Keratinocyte (primary cell): ENCODE data around the gene CUL4B. TPM values are rescaled to one million over a fixed set of nuclear protein-coding genes. Genes with fewer than 3 reads are reported as not detected.
"Not testable (repeated sequence)": the region's sequence is repeated elsewhere in the genome, so short reads cannot be mapped to it uniquely, and the experiment has no call there.

ENCODE experiments used
- DNase-seq: peaks from one replicate; pipeline ENCODE4 v3.0.0-alpha.2; 2011; ENCODE audit warnings: low read depth, missing footprints, low spot score
- FAIRE-seq: peaks from 2 replicates; lab custom pipeline; 2011; peaks lifted over from hg19 to GRCh38; lab: Jason Lieb, UNC
- H2AFZ ChIP-seq: 2 replicates; pipeline ENCODE4 v1.6.0; 2012; ENCODE audit warnings: low read length, control low read depth, inconsistent platforms; ENCODE audit not compliant: control insufficient read depth
- H3K27ac ChIP-seq: 2 replicates; pipeline ENCODE4 v1.5.1; 2011; ENCODE audit warnings: low read length; ENCODE audit not compliant: control insufficient read depth, insufficient read depth
- H3K27me3 ChIP-seq: 3 replicates; pipeline ENCODE4 v1.6.0; 2011; ENCODE audit warnings: low read length; ENCODE audit not compliant: control insufficient read depth, insufficient read depth; ENCODE audit errors: extremely low read depth
- H3K36me3 ChIP-seq, 2 experiments: 2 replicates in 1 of 2; 3 replicates in 1 of 2; pipeline ENCODE4 v1.5.1; 2011; ENCODE audit warnings: low read length in 2 of 2, mild to moderate bottlenecking in 1 of 2; ENCODE audit not compliant: control insufficient read depth in 2 of 2, insufficient read depth in 2 of 2; ENCODE audit errors: extremely low read depth in 1 of 2
- H3K4me1 ChIP-seq: 3 replicates; pipeline ENCODE4 v1.5.1; 2011; ENCODE audit warnings: low read length; ENCODE audit not compliant: control insufficient read depth, insufficient read depth; ENCODE audit errors: extremely low read depth
- H3K4me2 ChIP-seq: 3 replicates; pipeline ENCODE4 v1.6.0; 2011; ENCODE audit warnings: low read depth, low read length; ENCODE audit not compliant: control insufficient read depth, insufficient read depth; ENCODE audit errors: extremely low read depth
- H3K4me3 ChIP-seq, 3 experiments: fragments of 200-600 bp in 1 of 3; sonication (generic) in 1 of 3; 2 replicates in 2 of 3; 3 replicates in 1 of 3; pipeline ENCODE4 v1.5.1; 2011 to 2016; ENCODE audit warnings: low read length in 3 of 3, mild to moderate bottlenecking in 3 of 3, control low read depth in 2 of 3, inconsistent platforms in 1 of 3, low read depth in 1 of 3, mixed read lengths in 1 of 3, mixed run types in 1 of 3, moderate library complexity in 1 of 3; ENCODE audit not compliant: control insufficient read depth in 2 of 3, insufficient read depth in 2 of 3; ENCODE audit errors: extremely low read depth in 1 of 3
- H3K79me2 ChIP-seq: 2 replicates; pipeline ENCODE4 v1.6.0; 2012; ENCODE audit warnings: low read length; ENCODE audit not compliant: control insufficient read depth, insufficient read depth
- H3K9ac ChIP-seq: 3 replicates; pipeline ENCODE4 v1.6.0; 2011; ENCODE audit warnings: low read length; ENCODE audit not compliant: control insufficient read depth, insufficient read depth; ENCODE audit errors: extremely low read depth
- H3K9me1 ChIP-seq: 3 replicates; pipeline ENCODE4 v1.6.0; 2011; ENCODE audit warnings: low read length; ENCODE audit not compliant: control insufficient read depth, insufficient read depth; ENCODE audit errors: extremely low read depth
- H3K9me3 ChIP-seq: 2 replicates; pipeline ENCODE4 v1.5.1; 2012; ENCODE audit warnings: low read depth, low read length; ENCODE audit not compliant: control insufficient read depth
- H4K20me1 ChIP-seq: 3 replicates; pipeline ENCODE4 v1.6.0; 2011; ENCODE audit warnings: low read length; ENCODE audit not compliant: control insufficient read depth, insufficient read depth; ENCODE audit errors: extremely low read depth
- EZH2 ChIP-seq: IDR thresholded peaks from one replicate; pipeline ENCODE4 v1.6.1; 2012; ENCODE audit warnings: inconsistent platforms, mild to moderate bottlenecking, low read length, moderate library complexity
- dilution Hi-C: fragments of 300-500 bp; cut with MboI; formaldehyde crosslinking; loops from one replicate; pipeline ENCODE4 v1.7.0; 2020; ENCODE audit warnings: low sequenced_read_pairs; ENCODE audit not compliant: extremely low pct_ligation_motif_present
- polyA plus RNA-seq, 5 experiments: library from polyadenylated mRNA; depleted of rRNA in 3 of 5; stranded (reverse) in 3 of 5; stranded (forward) in 1 of 5; unstranded in 1 of 5; fragments of >200 nt; gene quantifications; 1 replicate in 1 of 5; 2 replicates in 3 of 5; 3 replicates in 1 of 5; pipeline versions ENCODE4 v1.2.1 to v1.2.3, GENCODE V29; 2011 to 2012; ENCODE audit warnings: missing spikeins in 2 of 5, low read depth in 1 of 5, low replicate concordance in 1 of 5
- small RNA-seq, 3 experiments: library from RNA; depleted of rRNA; stranded (forward); fragments of <200 nt; gene quantifications; one replicate each; pipeline ENCODE3, GENCODE V24; 2012; ENCODE audit warnings: low read depth in 3 of 3, low replicate concordance in 1 of 3; ENCODE audit not compliant: insufficient read length in 3 of 3
- TF ChIP-seq, protein P1 (sequence below), 3 experiments: IDR thresholded peaks in 1 of 3; conservative IDR thresholded peaks in 1 of 3; optimal IDR thresholded peaks in 1 of 3; 2 replicates in 2 of 3; 3 replicates in 1 of 3; pipeline versions ENCODE3 to v1.5.1; 2011; ENCODE audit warnings: low read length in 3 of 3, mild to moderate bottlenecking in 3 of 3, moderate library complexity in 2 of 3, control low read depth in 1 of 3, inconsistent platforms in 1 of 3; ENCODE audit not compliant: insufficient read depth in 2 of 3; ENCODE audit errors: extremely low read depth in 1 of 3

The CUL4B gene
- polyA plus RNA-seq, 1 donor (not counting 4 experiments of a cell fraction or from before 2014, with no cell fraction given), result 23.3 TPM

DNA sequence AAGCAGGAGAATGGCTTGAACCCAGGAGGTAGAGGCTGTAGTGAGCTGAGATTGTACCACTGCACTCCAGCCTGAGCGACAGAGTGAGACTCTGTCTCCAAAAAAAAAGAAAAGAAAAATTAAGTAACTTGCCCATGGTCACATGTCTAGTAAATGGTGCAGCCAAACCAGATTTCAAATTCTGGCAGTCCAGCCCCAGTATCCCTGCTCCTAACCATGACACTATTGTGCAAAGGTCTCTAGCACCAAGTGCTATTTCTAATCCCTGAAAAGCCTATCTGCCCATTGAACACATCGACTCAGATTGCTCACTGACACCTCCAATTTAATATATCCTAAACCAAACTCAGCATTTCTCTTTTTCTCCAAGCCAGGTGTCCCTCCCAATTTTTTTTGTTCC is 84.0 kb downstream of the CUL4B start:
- H3K36me3 ChIP-seq, result no peaks in the 10 kb centered on the region
- H3K9me3 ChIP-seq, result no peaks in the 10 kb centered on the region
- no peak overlapping the region for H3K9ac ChIP-seq
- no peaks in the 10 kb centered on the region for H3K4me1 ChIP-seq
- TF ChIP-seq EZH2, result no peak
- TF ChIP-seq, protein P1, sequence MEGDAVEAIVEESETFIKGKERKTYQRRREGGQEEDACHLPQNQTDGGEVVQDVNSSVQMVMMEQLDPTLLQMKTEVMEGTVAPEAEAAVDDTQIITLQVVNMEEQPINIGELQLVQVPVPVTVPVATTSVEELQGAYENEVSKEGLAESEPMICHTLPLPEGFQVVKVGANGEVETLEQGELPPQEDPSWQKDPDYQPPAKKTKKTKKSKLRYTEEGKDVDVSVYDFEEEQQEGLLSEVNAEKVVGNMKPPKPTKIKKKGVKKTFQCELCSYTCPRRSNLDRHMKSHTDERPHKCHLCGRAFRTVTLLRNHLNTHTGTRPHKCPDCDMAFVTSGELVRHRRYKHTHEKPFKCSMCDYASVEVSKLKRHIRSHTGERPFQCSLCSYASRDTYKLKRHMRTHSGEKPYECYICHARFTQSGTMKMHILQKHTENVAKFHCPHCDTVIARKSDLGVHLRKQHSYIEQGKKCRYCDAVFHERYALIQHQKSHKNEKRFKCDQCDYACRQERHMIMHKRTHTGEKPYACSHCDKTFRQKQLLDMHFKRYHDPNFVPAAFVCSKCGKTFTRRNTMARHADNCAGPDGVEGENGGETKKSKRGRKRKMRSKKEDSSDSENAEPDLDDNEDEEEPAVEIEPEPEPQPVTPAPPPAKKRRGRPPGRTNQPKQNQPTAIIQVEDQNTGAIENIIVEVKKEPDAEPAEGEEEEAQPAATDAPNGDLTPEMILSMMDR (optimal IDR thresholded peaks at IDR 0.05 in 1 of 3, IDR thresholded peaks at IDR 0.05 in 1 of 3, conservative IDR thresholded peaks at IDR 0.05 in 1 of 3; ENCODE audit: extremely low read depth in 1 of 3, insufficient read depth in 2 of 3, low read length in 3 of 3), result no peak
- H2AFZ ChIP-seq, result no peak overlapping the region
- dilution Hi-C loops, result no loop called here
- H3K27me3 ChIP-seq, result no peaks in the 10 kb centered on the region
- no peaks in the 10 kb centered on the region for H3K9me1 ChIP-seq
- DNase-seq, result no peak
- no peak for FAIRE-seq
- H4K20me1 ChIP-seq, result no peaks in the 10 kb centered on the region
- H3K27ac ChIP-seq, result no peak overlapping the region
- H3K79me2 ChIP-seq, result no peaks in the 10 kb centered on the region
- H3K4me3 ChIP-seq, result no peak overlapping the region
- H3K4me2 ChIP-seq, result no peak overlapping the region

DNA sequence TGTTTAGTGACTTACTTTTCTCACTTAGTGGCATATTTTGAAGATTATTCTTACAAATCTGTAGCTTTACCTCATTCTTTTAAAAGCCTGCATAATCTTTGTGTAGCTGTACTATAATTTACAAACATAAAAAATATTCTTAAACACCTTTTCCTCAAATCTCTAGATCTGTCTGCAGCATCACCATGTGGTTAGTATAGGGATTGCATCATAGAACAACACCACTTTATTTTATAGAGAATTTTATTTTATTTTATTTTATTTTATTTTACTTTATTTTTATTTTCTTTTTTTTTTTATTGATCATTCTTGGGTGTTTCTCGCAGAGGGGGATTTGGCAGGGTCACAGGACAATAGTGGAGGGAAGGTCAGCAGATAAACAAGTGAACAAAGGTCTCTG is 85.3 kb downstream of the CUL4B start:
- H3K4me3 ChIP-seq, H3K27me3 ChIP-seq, H3K9me1 ChIP-seq, dilution Hi-C loops, H3K4me1 ChIP-seq, DNase-seq, H3K9me3 ChIP-seq, H3K27ac ChIP-seq, H3K36me3 ChIP-seq, H2AFZ ChIP-seq, H3K9ac ChIP-seq, H4K20me1 ChIP-seq, H3K79me2 ChIP-seq, FAIRE-seq, H3K4me2 ChIP-seq: not testable (repeated sequence)
- TF ChIP-seq, protein P1 (optimal IDR thresholded peaks at IDR 0.05 in 1 of 3, IDR thresholded peaks at IDR 0.05 in 1 of 3, conservative IDR thresholded peaks at IDR 0.05 in 1 of 3; ENCODE audit: extremely low read depth in 1 of 3, insufficient read depth in 2 of 3, low read length in 3 of 3), result peak in 1 of 3 experiments; percentile 29

Small RNA genes within 50 kb of the gene (small RNA-seq; reads per million reads assigned to genes)
- gene RNU7-37P, result 0 to 0.25 (median 0) reads per million in 3 experiments

Other genes with a start within 250 kb of the CUL4B start
- gene TMEM255A, start 249.5 kb downstream of the CUL4B start, polyA plus RNA-seq, result 0.02 to 0.03 TPM in 2 of 3 replicates, not detected in the other
- gene ATP1B4, start 198.9 kb downstream of the CUL4B start, polyA plus RNA-seq, result not detected in 3 replicates
- gene LAMP2, start 91.7 kb downstream of the CUL4B start, polyA plus RNA-seq, result 133 to 239 TPM (median 200 TPM) in 3 replicates
- 54.0 to 97.7 TPM (median 58.7 TPM) in 3 replicates for gene MCTS1, start 43.1 kb upstream of the CUL4B start, polyA plus RNA-seq
- gene C1GALT1C1, start 69.1 kb upstream of the CUL4B start, polyA plus RNA-seq, result 13.7 to 24.1 TPM (median 15.2 TPM) in 3 replicates